GM18907 (cell line): Measurements from ENCODE around the gene CSNK2A1.
"Not testable (repeated sequence)": the region's sequence is repeated elsewhere in the genome, so short reads cannot be mapped to it uniquely, and the experiment has no call there.

Experiments used
- ATAC-seq: cut with Tn5 transposase; IDR thresholded peaks from one replicate; pipeline ENCODE4 v1.9.1; 2021; ENCODE audit warnings: mild to moderate bottlenecking, moderate library complexity; ENCODE audit not compliant: unreplicated experiment

Gene CSNK2A1

DNA sequence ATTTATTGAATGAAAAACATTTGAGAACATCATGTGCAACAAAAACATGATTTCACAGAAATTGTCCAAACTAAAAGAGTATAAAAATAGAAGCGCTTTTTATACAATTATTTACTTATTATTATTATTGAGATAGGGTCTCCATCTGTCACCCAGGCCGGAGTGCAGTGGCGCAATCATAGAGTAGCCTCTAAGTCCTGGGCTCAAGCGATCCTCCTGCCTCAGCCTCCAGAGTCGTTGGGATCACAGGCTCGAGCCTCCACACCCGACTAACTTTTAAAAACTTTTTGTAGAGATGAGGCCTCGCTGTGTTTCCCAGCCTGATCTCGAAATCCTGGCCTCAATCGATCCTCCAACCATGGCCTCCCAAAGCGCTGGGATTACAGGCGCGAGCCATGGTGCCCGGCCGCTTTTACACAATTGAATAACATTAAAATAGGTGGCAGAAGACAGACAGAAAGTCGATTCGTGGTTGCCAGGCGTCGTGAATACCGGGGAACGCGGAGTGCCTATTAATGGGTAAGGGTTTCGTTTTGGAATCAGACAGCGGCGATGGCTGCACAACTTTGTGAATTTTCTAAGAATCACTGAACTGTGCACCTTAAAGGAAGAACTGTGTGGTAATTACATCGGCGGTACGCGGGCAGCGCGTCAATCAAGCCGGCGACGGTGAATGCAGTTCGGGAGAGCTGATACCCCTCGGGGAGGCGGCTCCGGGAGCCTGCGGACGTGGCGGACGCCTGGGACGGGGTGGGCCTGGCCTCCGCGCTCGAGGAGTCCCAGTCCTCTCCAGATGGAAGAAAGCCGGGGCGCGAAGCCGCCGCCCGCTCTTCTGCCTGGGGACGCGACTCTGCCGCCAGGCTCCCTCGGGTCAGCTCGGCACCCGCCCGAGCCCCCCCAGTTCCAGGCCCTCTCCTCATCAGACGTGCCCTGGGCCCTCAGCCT lies 82.1 kb downstream of the CSNK2A1 start:
- peak; percentile 37 for ATAC-seq

- ATAC-seq: no peak
These were observed 82.9 kb downstream of the CSNK2A1 start for GRCh38 chr20:460707-461106.

DNA sequence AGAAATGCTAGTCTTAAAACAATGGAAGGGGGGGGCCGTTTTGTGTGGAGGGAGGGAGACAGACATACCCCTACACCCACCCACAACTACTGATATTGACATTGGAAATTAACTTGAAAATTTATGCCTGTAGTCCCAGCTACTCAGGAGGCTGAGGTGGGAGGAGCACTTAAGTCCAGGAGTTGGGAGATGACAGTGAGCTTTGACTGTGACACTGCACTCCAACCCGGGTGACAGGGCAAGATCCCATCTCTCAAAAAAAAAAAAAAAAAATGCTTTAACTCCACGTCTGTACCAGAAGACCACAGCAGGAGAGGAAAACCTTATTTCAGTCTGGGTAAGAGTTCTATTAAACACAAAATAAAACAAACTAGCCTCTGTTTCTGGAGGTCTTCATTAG lies 83.4 kb downstream of the CSNK2A1 start:
- ATAC-seq: no peak

DNA sequence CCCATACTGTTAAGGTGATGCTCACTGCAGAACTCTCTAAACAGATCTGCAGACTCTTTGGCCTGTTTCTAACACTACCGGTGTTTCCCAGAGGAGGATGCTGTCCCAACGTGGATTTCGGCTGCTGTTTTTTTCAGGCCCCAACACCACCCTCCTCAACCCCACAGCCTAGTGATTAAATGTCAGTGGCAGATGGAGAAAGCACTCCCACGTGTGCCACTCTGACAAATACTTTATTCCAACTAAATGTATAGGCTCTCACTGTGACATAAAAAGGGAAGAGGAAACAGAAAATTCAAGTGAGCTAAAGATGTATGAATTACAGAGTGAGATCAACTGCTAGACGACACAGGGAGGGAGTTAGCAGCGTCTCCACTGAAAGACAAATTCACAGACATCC lies 84.8 kb downstream of the CSNK2A1 start:
- no peak for ATAC-seq

- no peak for ATAC-seq
These were observed 88.6 kb downstream of the CSNK2A1 start for GRCh38 chr20:454951-455350.

DNA sequence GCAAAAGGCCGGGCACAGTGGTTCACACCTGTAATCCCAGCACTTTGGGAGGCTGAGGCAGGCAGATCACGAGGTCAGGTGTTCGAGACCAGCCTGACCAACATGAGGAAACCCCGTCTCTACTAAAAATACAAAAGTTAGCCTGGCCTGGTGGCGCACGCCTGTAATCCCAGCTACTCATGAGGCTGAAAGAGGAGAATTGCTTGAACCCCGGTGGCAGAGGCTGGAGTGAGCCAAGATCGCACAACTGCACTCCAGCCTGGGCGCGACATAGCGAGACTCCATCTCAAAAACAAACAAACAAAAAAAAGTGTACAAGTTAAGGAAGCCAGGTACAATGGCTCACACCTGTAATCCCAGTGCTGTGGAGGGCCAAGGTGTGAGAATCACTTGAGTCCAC lies 91.6 kb downstream of the CSNK2A1 start:
- not testable (repeated sequence) for ATAC-seq

DNA sequence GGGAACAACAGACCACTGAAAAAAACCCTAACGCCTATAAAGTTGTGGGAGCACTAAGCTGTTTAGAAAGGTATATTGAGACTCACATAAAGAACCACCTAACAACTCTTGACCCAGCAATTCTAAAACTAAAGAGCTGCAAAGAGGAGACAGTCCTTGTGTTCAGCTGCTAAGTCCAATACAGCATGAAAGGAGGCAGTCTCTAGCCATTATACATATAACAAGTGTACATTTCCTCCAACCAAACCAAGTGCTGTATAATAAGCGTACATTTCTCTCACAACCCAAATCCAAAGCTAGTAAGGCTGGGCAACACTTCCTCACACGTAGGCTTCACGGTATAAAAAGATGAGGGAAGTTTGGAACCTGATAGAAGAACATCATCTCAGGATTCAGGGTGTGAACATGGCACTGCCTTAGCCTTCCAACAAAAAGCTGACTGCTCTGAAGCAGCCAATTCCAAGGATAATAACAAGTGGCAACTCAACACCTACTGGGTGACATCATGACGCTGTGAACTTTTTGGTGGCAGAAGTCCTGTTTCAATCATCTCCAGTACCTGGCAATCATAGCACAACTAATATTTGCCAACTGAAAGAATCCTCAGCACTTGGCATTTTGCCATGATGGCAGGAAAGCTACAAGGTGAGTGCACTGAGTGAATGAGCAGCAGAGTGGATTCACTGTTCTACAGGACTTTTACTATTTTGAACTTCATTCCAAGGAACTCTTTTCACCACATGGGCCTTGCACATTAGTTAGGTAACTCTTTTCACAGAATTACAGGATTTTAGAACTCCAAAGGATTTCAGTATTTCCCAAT lies 97.9 kb downstream of the CSNK2A1 start:
- no peak for ATAC-seq

GRCh38 chr20:444862-445426 lies 98.6 kb downstream of the CSNK2A1 start:
- no peak for ATAC-seq

- ATAC-seq: no peak
These were observed 99.5 kb downstream of the CSNK2A1 start for GRCh38 chr20:444117-444516.

DNA sequence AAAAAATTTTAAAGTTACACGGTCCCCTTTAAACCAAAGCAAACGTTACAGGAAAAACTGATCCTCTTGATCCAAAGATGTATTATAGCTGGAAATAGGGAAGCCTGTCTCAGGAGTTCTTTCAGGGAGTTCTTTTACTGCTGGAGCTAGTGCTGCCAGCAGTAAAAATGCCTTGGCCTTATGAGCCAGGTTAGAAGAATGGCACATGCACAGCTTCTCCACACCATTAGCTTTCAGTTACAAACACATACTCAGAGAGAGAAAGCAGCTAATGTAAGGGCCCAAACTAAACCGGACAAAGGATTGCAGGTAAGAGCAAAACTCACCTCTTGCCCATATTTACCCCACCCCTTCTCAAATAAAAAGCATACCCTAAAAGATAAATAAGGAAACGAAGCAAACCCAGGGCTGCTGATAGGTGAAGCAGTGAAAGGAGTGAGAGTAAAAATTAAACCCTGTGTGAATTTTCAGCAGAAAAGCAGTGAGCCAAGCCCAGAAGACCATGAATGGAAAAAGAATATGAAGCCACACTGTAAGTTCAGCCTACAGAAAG lies 100.3 kb downstream of the CSNK2A1 start:
- ATAC-seq: no peak

DNA sequence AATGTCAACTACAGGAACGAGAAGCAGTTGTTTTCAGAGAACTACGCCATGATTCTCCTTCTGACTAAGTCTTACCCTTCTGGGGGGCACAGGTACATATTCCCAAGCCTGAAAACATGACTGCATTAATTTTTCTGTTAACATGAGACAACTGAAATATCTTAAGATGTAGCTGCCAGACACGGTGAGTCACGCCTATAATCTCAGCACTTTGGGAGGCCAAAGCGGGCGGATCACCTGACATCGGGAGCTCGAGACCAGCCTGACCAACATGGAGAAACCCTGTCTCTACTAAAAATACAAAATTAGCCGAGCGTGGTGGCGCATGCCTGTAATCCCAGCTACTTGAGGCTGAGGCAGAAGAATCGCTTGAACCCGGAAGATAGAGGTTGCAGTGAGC lies 103.0 kb downstream of the CSNK2A1 start:
- no peak for ATAC-seq

- no peak for ATAC-seq
These were observed 103.4 kb downstream of the CSNK2A1 start for GRCh38 chr20:440148-440547.

DNA sequence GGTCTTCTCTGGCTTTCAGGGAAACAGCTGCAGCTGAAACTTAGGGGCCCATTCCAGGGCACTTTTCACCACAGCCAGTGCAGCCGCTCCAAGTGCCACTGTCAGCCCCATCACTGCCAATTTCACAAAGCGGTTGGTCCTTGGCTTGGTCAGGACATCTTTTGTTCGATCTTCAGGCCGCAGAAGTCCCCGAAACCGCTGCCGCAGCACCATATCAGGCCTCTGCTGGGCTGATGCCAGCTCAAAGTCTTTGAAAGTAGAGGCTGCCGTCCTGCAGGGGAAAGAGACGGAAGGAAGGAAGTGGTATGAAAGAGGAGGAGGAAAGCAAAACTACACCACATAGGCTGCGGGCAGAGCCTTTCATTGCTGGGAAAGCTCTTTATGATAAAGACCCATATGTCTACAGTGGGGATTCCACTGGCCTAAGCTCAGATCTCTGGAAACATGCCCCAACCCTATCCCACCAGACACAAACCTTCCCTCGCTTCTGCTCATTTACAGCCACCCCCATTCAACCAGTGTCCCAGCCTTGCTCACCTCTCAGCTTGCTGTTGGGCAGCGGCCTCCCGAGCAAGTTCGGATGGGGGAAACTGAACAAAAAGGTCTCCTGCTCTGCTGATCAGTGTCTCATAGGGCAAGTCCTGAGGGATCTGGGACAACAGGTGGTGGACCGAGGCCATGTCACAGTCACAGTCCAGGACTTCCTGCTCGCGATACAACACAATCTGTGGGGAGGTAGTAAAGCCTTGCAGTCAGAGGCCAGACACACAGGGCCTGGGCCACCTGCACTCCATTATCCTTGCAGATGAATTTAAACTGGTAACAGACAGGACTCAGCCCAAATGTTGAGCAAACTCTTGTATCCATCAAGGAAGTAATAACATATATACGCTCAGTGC lies 104.8 kb downstream of the CSNK2A1 start:
- ATAC-seq: peak; percentile 50

GRCh38 chr20:437787-438486 lies 105.7 kb downstream of the CSNK2A1 start:
- no peak for ATAC-seq

- ATAC-seq: no peak
These were observed 107.1 kb downstream of the CSNK2A1 start for GRCh38 chr20:436476-436875.

DNA sequence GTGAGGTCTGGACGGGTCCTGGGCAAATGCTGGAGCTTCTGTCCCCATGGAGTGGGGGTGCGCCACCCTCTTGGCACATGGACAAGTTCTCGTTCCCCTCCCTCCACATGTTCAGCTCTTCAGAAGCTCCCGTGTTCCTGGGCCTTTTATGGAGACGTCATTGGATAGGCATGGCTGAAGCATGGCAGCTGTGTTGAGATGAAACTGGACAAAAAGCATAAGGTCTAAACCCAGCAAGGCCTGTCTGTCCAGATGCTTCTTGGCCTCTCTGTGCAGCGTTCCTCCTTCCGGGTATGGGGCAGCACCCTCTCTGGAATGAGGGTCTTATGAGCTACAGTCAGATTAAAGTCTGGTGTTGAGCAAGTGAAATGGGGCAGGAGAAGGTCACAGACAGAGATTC lies 108.0 kb downstream of the CSNK2A1 start:
- ATAC-seq: no peak

DNA sequence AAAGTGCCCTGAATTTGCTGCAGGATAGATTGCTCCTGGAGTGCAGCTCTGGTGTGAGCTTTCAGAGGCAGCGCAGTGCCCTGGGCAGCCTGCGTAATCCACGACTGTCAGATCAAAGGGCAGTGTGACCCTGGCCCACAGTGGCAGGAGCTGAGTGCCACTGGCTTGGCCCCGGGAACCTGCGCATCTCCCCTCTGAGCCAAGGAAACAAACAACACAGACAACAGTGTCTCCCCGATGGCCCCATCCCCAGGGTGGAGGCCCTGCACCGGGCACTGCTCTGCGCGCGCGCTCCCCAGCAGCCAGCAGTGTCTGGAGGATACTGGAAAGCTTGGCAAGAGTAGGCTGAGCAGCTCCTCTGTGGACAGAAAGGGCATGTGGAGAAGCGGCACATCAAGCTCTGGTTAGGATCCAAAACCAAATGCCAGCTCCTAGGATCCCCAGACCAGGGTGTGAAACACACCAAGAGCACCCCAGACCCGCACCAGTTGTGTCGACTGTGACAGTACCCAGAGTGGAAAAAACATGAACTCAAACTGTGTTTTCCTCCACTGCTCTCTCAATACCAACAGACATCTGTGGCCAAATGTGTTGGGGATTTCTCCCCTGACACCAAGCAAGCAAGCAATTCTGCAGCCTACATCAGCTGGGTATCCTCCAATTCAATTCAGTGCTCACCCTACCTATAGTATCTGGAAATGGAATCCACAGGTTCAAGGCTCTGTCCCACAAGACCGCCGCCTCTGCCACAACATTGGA lies 108.8 kb downstream of the CSNK2A1 start:
- ATAC-seq: no peak

GRCh38 chr20:434221-434620 lies 109.4 kb downstream of the CSNK2A1 start:
- no peak for ATAC-seq
